Neural cell (in vitro differentiated cells): Measurements from ENCODE around the gene NXNL2. TPM values are rescaled to one million over a fixed set of nuclear protein-coding genes. Genes with fewer than 3 reads are reported as not detected.

Experiments
- H2AFZ ChIP-seq: fragments of 200-600, 300-800 bp; sonication (generic), shearing (Covaris generic); 2 replicates; pipeline ENCODE4 v1.6.0; 2014; ENCODE audit warnings: low read depth, mild to moderate bottlenecking, antibody characterized with exemption, low read length, moderate library complexity
- H3F3A ChIP-seq: fragments of 200-600 bp; shearing (Covaris generic); 2 replicates; pipeline ENCODE4 v1.6.1; 2016; ENCODE audit warnings: mild to moderate bottlenecking, moderate library complexity, mixed read lengths, antibody characterized with exemption, low read length; ENCODE audit not compliant: insufficient read depth, poor library complexity, severe bottlenecking
- H3K27ac ChIP-seq: fragments of 200-600, 300-800 bp; sonication (generic), shearing (Covaris generic); 2 replicates; pipeline ENCODE4 v1.5.1; 2014; ENCODE audit warnings: mild to moderate bottlenecking, low read length, moderate library complexity
- H3K27me3 ChIP-seq: fragments of 300-800, 200-600 bp; sonication (generic), shearing (Covaris generic); 2 replicates; pipeline ENCODE4 v1.6.0; 2014; ENCODE audit warnings: mild to moderate bottlenecking, low read depth, low read length, moderate library complexity; ENCODE audit not compliant: insufficient read depth
- H3K36me3 ChIP-seq: fragments of 300-800, 200-600 bp; sonication (generic), shearing (Covaris generic); 2 replicates; pipeline ENCODE4 v1.5.1; 2014; ENCODE audit warnings: mild to moderate bottlenecking, antibody characterized with exemption, low read length, moderate library complexity; ENCODE audit not compliant: insufficient read depth
- H3K4me2 ChIP-seq: fragments of 300-800, 200-600 bp; sonication (generic), shearing (Covaris generic); 2 replicates; pipeline ENCODE4 v1.6.0; 2014; ENCODE audit warnings: mild to moderate bottlenecking, low read length
- H3K4me3 ChIP-seq: fragments of 300-800, 200-600 bp; sonication (generic), shearing (Covaris generic); 2 replicates; pipeline ENCODE4 v1.5.1; 2014; ENCODE audit warnings: mild to moderate bottlenecking, low read length, moderate library complexity
- H3K79me2 ChIP-seq: fragments of 200-600 bp; shearing (Covaris generic); replicated peaks from 2 replicates; pipeline ENCODE4 v1.6.0; 2014; ENCODE audit warnings: mild to moderate bottlenecking, low read length, moderate library complexity; ENCODE audit not compliant: insufficient read depth
- H3K9ac ChIP-seq: fragments of 300-800, 200-600 bp; sonication (generic), shearing (Covaris generic); 2 replicates; pipeline ENCODE4 v1.6.1; 2016; ENCODE audit warnings: mild to moderate bottlenecking, low read length, mixed read lengths
- H3K9me2 ChIP-seq: fragments of 200-600 bp; shearing (Covaris generic); 2 replicates; pipeline ENCODE4 v1.6.1; 2016; ENCODE audit warnings: mild to moderate bottlenecking, low read length, mixed read lengths; ENCODE audit not compliant: insufficient read depth
- H3K9me3 ChIP-seq: fragments of 200-600, 300-800 bp; sonication (generic), shearing (Covaris generic); 2 replicates; pipeline ENCODE4 v1.6.1; 2016; ENCODE audit warnings: mild to moderate bottlenecking, mixed run types, low read length, moderate library complexity, mixed read lengths
- H4K20me1 ChIP-seq: fragments of 200-600 bp; shearing (Covaris generic); 2 replicates; pipeline ENCODE4 v1.6.1; 2016; ENCODE audit warnings: mild to moderate bottlenecking, mixed run types; ENCODE audit not compliant: insufficient read depth
- CTCF ChIP-seq: fragments of 450-650 bp; IDR thresholded peaks from 2 replicates; pipeline ENCODE4 v1.5.1; 2014; ENCODE audit warnings: antibody characterized with exemption, mild to moderate bottlenecking, moderate library complexity; ENCODE audit not compliant: poor library complexity, severe bottlenecking
- EP300 ChIP-seq: fragments of 450-650 bp; conservative IDR thresholded peaks from 2 replicates; pipeline ENCODE4 v1.6.1; 2014; ENCODE audit warnings: antibody characterized with exemption, mild to moderate bottlenecking, moderate library complexity; ENCODE audit not compliant: poor library complexity, severe bottlenecking
- EZH2 ChIP-seq: fragments of 200-600, 300-800 bp; shearing (Covaris generic), sonication (generic); IDR thresholded peaks from 2 replicates; pipeline ENCODE4 v1.6.1; 2014; ENCODE audit warnings: antibody characterized with exemption, low read length, borderline replicate concordance, mild to moderate bottlenecking; ENCODE audit not compliant: insufficient read depth, poor library complexity, severe bottlenecking
- MXI1 ChIP-seq: fragments of 450-650 bp; conservative IDR thresholded peaks from 2 replicates; pipeline ENCODE4 v1.6.1; 2014; ENCODE audit warnings: antibody characterized with exemption, mild to moderate bottlenecking; ENCODE audit not compliant: poor library complexity, severe bottlenecking
- POLR2AphosphoS5 ChIP-seq: IDR thresholded peaks from 2 replicates; pipeline ENCODE4 v1.6.1; 2012
- RAD21 ChIP-seq: fragments of 450-650 bp; conservative IDR thresholded peaks from 2 replicates; pipeline ENCODE4 v1.6.1; 2014; ENCODE audit warnings: antibody characterized with exemption, mild to moderate bottlenecking, moderate library complexity
- REST ChIP-seq: IDR thresholded peaks from 2 replicates; pipeline ENCODE4 v1.6.1; 2012; ENCODE audit warnings: borderline replicate concordance
- SMC3 ChIP-seq: fragments of 450-650 bp; conservative IDR thresholded peaks from 2 replicates; pipeline ENCODE4 v1.6.1; 2014; ENCODE audit warnings: antibody characterized with exemption, mild to moderate bottlenecking, moderate library complexity; ENCODE audit not compliant: poor library complexity
- TAF1 ChIP-seq: IDR thresholded peaks from 2 replicates; pipeline ENCODE4 v1.6.1; 2012; ENCODE audit warnings: low read depth
- polyA plus RNA-seq: library from polyadenylated mRNA; depleted of rRNA; stranded (reverse); fragments of >200 nt; gene quantifications from 2 replicates; pipeline ENCODE4 v1.2.3, GENCODE V29; 2014

NXNL2 gene
- polyA plus RNA-seq, 1 donor from 2014 or later = 0.51 TPM

- Histone ChIP-seq H3K9me3 (no peaks in the 10 kb centered on the region), H2AFZ (no peak overlapping the region), H3K36me3 (no peaks in the 10 kb centered on the region), H3K9ac (no peak overlapping the region), H4K20me1 (no peaks in the 10 kb centered on the region), H3K4me3 (no peak overlapping the region), H3K4me2 (no peak overlapping the region), H3K27ac (no peak overlapping the region), H3F3A (no peaks in the 10 kb centered on the region), H3K27me3 (no peaks in the 10 kb centered on the region), H3K9me2 (no peaks in the 10 kb centered on the region), H3K79me2 (no peaks in the 10 kb centered on the region)
- TF ChIP-seq CTCF (no peak), TAF1 (no peak), SMC3 (no peak), REST (no peak), MXI1 (no peak), EZH2 (no peak), RAD21 (no peak), POLR2AphosphoS5 (no peak), EP300 (no peak)
Observed at GRCh38 chr9:88544245-88544644, 9.3 kb downstream of the NXNL2 start.

- no peaks in the 10 kb centered on the region for H3K27me3 ChIP-seq
Observed at GRCh38 chr9:88551546-88552137, 16.7 kb downstream of the NXNL2 start.

More at GRCh38 chr9:88551546-88552137, 16.7 kb downstream of the NXNL2 start:
- Histone ChIP-seq H3K9me3 (no peaks in the 10 kb centered on the region), H3K4me3 (no peak overlapping the region), H3K27ac (no peak overlapping the region), H3F3A (no peaks in the 10 kb centered on the region), H3K9me2 (no peaks in the 10 kb centered on the region), H2AFZ (no peak overlapping the region), H4K20me1 (no peaks in the 10 kb centered on the region), H3K79me2 (no peaks in the 10 kb centered on the region), H3K9ac (no peak overlapping the region), H3K4me2 (no peak overlapping the region), H3K36me3 (no peaks in the 10 kb centered on the region)
- no peak for TF ChIP-seq POLR2AphosphoS5
- TF ChIP-seq MXI1 = no peak
- TF ChIP-seq SMC3 = no peak
- TF ChIP-seq CTCF = no peak
- TF ChIP-seq TAF1 = no peak
- no peak for TF ChIP-seq RAD21
- no peak for TF ChIP-seq EZH2
- no peak for TF ChIP-seq REST
- TF ChIP-seq EP300 = no peak
